Endodermal cell (in vitro differentiated cells): ENCODE measurements around the gene CACNB1. TPM values are rescaled to one million over a fixed set of nuclear protein-coding genes. Genes with fewer than 3 reads are reported as not detected.
A peak's percentile ranks its signal among the peaks of the same experiment; 100 is the strongest.

Source experiments
- DNase-seq: peaks from one replicate; pipeline ENCODE4 v3.0.0-alpha.2; 2017
- H3K27ac ChIP-seq: 2 replicates; pipeline ENCODE4 v1.5.1; 2013; ENCODE audit warnings: mild to moderate bottlenecking, low read depth, low read length, moderate library complexity
- H3K27me3 ChIP-seq: 2 replicates; pipeline ENCODE4 v1.6.1; 2013; ENCODE audit warnings: mild to moderate bottlenecking, low read length, moderate library complexity; ENCODE audit not compliant: insufficient read depth, control insufficient read depth, poor library complexity, severe bottlenecking
- H3K36me3 ChIP-seq: 2 replicates; pipeline ENCODE4 v1.7.0; 2013; ENCODE audit warnings: mild to moderate bottlenecking, low read length, moderate library complexity; ENCODE audit not compliant: control insufficient read depth, insufficient read depth
- H3K4me1 ChIP-seq: one replicate; pipeline ENCODE4 v1.7.0; 2013; ENCODE audit warnings: low read length; ENCODE audit not compliant: control insufficient read depth, insufficient read depth
- H3K4me3 ChIP-seq: 2 replicates; pipeline ENCODE4 v1.5.1; 2013; ENCODE audit warnings: mild to moderate bottlenecking, low read length, moderate library complexity
- H3K9ac ChIP-seq: 2 replicates; pipeline ENCODE4 v1.6.1; 2013; ENCODE audit warnings: mild to moderate bottlenecking, low read length, moderate library complexity; ENCODE audit not compliant: poor library complexity, severe bottlenecking; ENCODE audit errors: extremely low read depth
- H3K9me3 ChIP-seq: 2 replicates; pipeline ENCODE4 v1.6.1; 2013; ENCODE audit warnings: mild to moderate bottlenecking, low read length, moderate library complexity; ENCODE audit not compliant: control insufficient read depth
- H3K27ac Mint-ChIP-seq: 2 replicates; pipeline ENCODE4 v1.8.0; 2020; ENCODE audit warnings: mixed read lengths
- H3K27me3 Mint-ChIP-seq: 2 replicates; pipeline ENCODE4 v1.8.0; 2021; ENCODE audit warnings: mild to moderate bottlenecking, mixed read lengths; ENCODE audit not compliant: insufficient read depth
- H3K36me3 Mint-ChIP-seq: 2 replicates; pipeline ENCODE4 v1.8.0; 2020; ENCODE audit warnings: low read depth, mixed read lengths
- H3K4me1 Mint-ChIP-seq: 2 replicates; pipeline ENCODE4 v1.8.0; 2020; ENCODE audit warnings: mixed read lengths
- H3K4me3 Mint-ChIP-seq: 2 replicates; pipeline ENCODE4 v1.8.0; 2020; ENCODE audit warnings: mild to moderate bottlenecking, moderate library complexity, mixed read lengths
- H3K9me3 Mint-ChIP-seq: 2 replicates; pipeline ENCODE4 v1.8.0; 2020; ENCODE audit warnings: mild to moderate bottlenecking, mixed read lengths
- CTCF ChIP-seq: fragments of 200-600 bp; sonication (generic); conservative IDR thresholded peaks from 2 replicates; pipeline ENCODE4 v1.5.0; 2021; ENCODE audit warnings: antibody characterized with exemption, mild to moderate bottlenecking
- WGBS, 2 experiments: methylation state at CpG; one replicate each; pipeline versions ENCODE4 v1.1.5 to v1.1.7; 2013; ENCODE audit warnings: missing lambda C conversion rate in 2 of 2, mixed read lengths in 1 of 2; ENCODE audit not compliant: insufficient coverage in 1 of 2, insufficient read length in 1 of 2; 5-methylcytosine and 5-hydroxymethylcytosine counted together
- total RNA-seq, 2 donors: library from RNA; stranded (reverse); fragmentation: NEBNext Ultra II Directional in 1 of 2; extraction: Animal tissue kit (Norgen Biotek cat#: 25700) in 1 of 2; gene quantifications; 2 replicates in 1 of 2; 3 replicates in 1 of 2; pipeline ENCODE4 v1.2.1, GENCODE V29; 2021

The CACNB1 gene
- total RNA-seq, 2 donors from 2014 or later: 12.2 to 13.2 TPM

GRCh38 chr17:39235555-39236449 lies 38.3 kb upstream of the CACNB1 start:
- no peak overlapping the region for H3K9ac ChIP-seq
- peak overlapping the region; percentile 50 for H3K27ac Mint-ChIP-seq
- no peaks in the 10 kb centered on the region for H3K27me3 ChIP-seq
- no peaks in the 10 kb centered on the region for H3K4me1 ChIP-seq
- no peaks in the 10 kb centered on the region for H3K9me3 ChIP-seq
- H3K36me3 ChIP-seq: no peaks in the 10 kb centered on the region
- H3K27me3 Mint-ChIP-seq: peaks cover 9% of the 10 kb centered on the region
- peaks cover 12% of the 10 kb centered on the region for H3K4me1 Mint-ChIP-seq
- 39 to 52% methylated on average over 11 to 18 of the region's 18 CpGs for WGBS, 2 experiments
- no peak overlapping the region for H3K4me3 ChIP-seq
- H3K9me3 Mint-ChIP-seq: no peaks in the 10 kb centered on the region
- no peak overlapping the region for H3K27ac ChIP-seq
- peak; percentile 97 for TF ChIP-seq CTCF
- DNase-seq: peak; percentile 94
- H3K4me3 Mint-ChIP-seq: no peak overlapping the region
- no peaks in the 10 kb centered on the region for H3K36me3 Mint-ChIP-seq

GRCh38 chr17:39231591-39232551 lies 34.4 kb upstream of the CACNB1 start:
- H3K27me3 ChIP-seq: peaks cover 8% of the 10 kb centered on the region
- peak; percentile 92 for DNase-seq
- no peaks in the 10 kb centered on the region for H3K36me3 ChIP-seq
- Mint-ChIP-seq H3K4me1 (peaks cover 10% of the 10 kb centered on the region), H3K9me3 (no peaks in the 10 kb centered on the region), H3K36me3 (no peaks in the 10 kb centered on the region), H3K27ac (peak overlapping the region; percentile 9), H3K27me3 (peaks cover 25% of the 10 kb centered on the region), H3K4me3 (peak overlapping the region; percentile 20)
- no peak overlapping the region for H3K9ac ChIP-seq
- H3K9me3 ChIP-seq: no peaks in the 10 kb centered on the region
- TF ChIP-seq CTCF: peak; percentile 92
- WGBS, 2 experiments: 38 to 41% methylated on average over 16 to 22 of the region's 22 CpGs
- peak overlapping the region; percentile 7 for H3K27ac ChIP-seq
- no peaks in the 10 kb centered on the region for H3K4me1 ChIP-seq
- no peak overlapping the region for H3K4me3 ChIP-seq

- H3K27me3 Mint-ChIP-seq: peaks cover 30% of the 10 kb centered on the region
- no peaks in the 10 kb centered on the region for H3K36me3 Mint-ChIP-seq
- Histone ChIP-seq H3K4me1 (no peaks in the 10 kb centered on the region), H3K4me3 (no peak overlapping the region), H3K36me3 (no peaks in the 10 kb centered on the region), H3K27me3 (peaks cover 16% of the 10 kb centered on the region), H3K9ac (no peak overlapping the region), H3K9me3 (no peaks in the 10 kb centered on the region), H3K27ac (peak overlapping the region; percentile 7)
- no peak overlapping the region for H3K27ac Mint-ChIP-seq
- H3K9me3 Mint-ChIP-seq: no peaks in the 10 kb centered on the region
- H3K4me3 Mint-ChIP-seq: no peak overlapping the region
- DNase-seq: peak; percentile 60
- 70 to 78% methylated on average over 2 to 8 of the region's 10 CpGs for WGBS, 2 experiments
- no peak for TF ChIP-seq CTCF
- H3K4me1 Mint-ChIP-seq: peaks cover 10% of the 10 kb centered on the region
These were observed 33.7 kb upstream of the CACNB1 start for GRCh38 chr17:39231091-39231561.
